HG03280 (cell line): ENCODE results near the gene ATP23.

ENCODE experiments used
- ATAC-seq: cut with Tn5 transposase; IDR thresholded peaks from one replicate; pipeline ENCODE4 v1.9.1; 2021; ENCODE audit warnings: mild to moderate bottlenecking, moderate library complexity; ENCODE audit not compliant: unreplicated experiment

The ATP23 gene

GRCh38 chr12:57907281-57907680 is 34.1 kb upstream of the ATP23 start:
- ATAC-seq, result no peak

GRCh38 chr12:57908511-57908910 is 32.9 kb upstream of the ATP23 start:
- no peak for ATAC-seq

DNA sequence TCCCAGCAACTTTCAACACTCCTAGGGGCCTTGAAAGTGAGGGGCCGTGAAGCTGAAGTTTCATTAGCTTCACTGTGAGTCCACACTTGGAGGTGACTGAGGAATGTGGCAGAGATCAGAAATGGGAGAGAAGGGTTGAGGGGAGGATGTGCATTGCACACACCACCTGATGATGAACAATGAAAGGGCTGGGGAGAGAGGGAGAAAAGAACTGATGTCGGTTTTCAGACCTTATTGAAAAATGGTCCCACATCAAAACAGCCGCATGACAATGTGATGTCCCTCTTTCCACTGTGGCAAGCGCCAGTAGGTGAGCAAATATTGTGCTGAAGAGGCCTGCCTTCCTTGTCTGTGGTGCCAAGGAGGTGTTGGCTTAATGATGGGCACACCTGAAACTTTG is 32.3 kb upstream of the ATP23 start:
- no peak for ATAC-seq

- ATAC-seq, result no peak
These were observed 31.8 kb upstream of the ATP23 start for GRCh38 chr12:57909611-57910010.

DNA sequence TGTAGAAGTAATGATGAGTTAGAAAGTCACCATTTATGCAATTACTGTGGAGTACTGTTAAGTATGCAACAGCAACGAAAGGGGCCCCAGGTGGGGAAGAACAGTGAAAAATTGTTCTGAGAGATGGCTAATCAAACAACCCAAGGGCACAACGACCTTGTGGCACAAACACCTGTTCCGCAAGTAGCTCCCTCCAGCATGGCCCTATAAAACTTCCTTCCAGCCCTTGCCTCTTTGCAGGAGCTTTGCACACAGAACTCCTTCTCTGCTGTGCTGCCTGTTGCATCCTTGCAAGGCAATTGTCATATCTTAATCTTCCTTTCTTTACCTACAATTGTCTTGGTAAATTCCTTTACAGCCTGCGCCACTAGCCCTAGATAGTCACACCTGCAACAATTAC is 23.2 kb upstream of the ATP23 start:
- no peak for ATAC-seq

DNA sequence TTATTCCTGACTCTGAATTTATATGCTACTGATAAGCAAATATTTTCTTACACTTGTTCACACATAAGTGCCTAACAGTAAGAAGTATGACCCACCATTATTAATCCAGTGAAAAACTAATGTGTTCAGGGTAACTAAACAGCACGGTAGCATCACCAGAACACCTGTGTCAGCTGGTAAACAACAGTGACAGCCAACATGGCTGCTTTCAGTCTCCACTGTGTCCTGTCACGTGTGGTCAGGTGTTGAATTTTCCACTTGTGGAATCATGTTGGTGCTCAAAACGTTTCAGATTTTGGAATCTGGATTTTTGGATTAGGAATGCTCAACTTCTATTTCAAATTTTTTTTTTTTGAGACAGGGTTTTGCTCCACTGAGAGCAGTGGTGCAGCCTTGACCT is 14.3 kb upstream of the ATP23 start:
- no peak for ATAC-seq

DNA sequence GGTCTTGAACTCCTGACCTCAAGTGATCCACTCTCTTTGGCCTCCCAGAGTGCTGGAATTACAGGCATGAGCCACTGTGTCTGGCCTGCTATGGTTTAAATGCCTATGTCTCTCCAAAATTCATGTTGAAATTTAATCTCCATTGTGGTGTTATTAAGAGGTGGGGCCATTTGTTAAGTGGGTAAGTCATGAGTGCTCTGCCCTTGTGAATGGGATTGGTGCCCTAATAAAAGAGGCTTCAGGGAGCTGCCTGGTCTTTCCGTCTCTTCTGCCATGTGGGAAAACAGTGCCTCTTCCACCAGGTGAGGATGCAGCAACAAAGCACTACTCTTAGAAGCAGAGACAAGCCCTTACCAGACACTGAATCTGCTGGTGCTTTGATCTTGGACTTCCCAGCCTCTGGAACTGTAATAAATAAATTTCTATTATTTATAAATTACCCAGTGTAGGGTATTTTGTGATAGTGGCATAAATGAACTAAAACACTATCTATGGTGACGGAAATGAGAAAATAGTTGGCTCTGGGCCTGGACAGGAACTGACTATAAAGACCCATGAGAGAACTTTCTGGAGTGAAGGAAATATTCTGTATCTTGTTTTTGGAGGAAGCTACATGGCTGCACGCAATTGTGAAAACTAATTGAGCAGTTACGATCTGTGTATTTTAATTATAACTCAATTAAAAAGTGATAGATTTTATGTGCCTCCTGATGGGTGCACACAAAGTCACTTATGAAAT is 12.1 kb upstream of the ATP23 start:
- ATAC-seq, result no peak

DNA sequence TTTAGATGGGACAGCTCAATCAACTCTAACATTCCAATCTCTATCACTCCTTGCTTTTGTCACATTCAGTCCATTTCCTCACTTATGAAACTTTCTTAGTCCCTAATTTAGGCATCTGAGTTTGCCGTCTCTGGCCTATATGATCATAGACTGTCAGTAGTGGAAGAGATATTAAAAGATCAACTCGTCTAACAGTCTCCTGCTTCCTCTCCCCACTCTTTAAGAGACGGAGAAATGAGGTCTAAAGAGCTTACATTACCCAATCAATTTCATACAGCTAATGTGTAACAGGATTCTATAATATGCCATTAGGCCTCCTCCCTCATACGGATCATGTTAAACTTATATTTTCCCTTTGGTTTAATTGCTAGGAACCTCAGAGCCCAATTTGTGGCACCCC is 6.5 kb upstream of the ATP23 start:
- ATAC-seq, result no peak

- ATAC-seq, result no peak
These were observed 6.0 kb upstream of the ATP23 start for GRCh38 chr12:57935331-57935730.

DNA sequence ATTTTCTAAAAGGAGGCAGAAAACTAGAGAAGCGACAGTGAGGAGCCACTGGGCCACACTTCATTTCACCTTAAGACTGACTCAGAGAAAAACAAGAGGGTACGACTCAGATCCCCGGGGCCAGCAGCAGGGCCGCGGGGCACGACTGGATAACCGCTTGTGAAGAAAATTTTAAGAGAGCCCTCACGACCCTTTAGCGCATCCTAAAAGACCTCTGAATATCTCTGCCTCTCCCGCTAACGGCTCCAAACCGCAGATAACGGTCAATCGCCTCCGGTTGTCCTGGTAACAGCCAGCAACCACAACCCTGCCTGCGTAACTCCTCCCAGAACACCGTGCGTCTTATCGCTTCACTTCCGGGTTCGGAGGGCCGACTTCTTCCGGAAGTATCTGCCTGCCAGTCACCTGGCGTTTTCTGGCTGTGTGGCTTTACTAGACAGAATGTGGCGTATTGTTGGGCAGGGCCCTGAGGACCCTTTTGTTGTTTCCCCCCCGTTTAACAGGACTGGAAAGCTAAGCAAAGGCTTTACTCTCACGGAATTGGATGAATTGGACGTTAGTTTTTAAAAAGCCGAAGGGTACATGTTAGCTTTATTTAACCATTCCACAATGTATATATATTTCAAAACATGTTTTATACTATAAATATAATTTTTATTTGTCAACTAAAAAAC is 5.4 kb upstream of the ATP23 start:
- ATAC-seq, result peak; percentile 99

- no peak for ATAC-seq
These were observed 4.9 kb upstream of the ATP23 start for GRCh38 chr12:57936513-57936883.

- ATAC-seq, result no peak
These were observed 2.1 kb upstream of the ATP23 start for GRCh38 chr12:57939291-57939690.

GRCh38 chr12:57940052-57940914 is 1.1 kb upstream of the ATP23 start:
- no peak for ATAC-seq

- ATAC-seq, result no peak
These were observed 527 bp upstream of the ATP23 start for GRCh38 chr12:57940915-57941164.

DNA sequence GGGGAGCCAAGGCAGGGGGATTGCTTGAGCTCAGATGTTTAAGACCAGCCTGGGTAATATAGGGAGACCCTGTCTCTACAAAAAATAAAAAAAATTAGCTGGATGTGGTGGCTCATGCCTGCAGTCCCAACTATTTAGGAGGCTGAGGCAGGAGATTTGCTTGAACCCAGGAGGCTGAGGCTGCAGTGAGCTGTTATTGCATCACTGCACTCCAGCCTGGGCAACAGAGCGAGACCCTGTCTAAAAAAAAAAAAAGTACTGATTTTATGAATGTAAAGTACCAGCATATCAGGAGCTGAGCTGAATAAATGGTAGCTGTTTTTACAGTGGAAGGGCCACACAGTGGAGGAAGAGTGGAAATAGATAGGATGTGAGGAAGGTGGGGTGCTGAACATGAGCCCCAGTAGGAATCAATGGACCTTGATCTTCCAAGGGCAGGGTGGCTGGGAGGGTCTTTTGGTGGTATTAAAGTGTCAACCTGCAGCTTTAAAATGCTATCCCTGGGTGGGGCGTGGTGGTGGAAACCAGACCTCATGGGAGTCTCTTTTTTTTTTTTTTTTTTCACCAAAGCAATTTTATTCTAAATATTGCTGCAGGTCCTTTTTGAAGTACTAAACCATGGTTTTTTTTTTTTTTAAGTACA is 2.2 kb downstream of the ATP23 start:
- ATAC-seq, result no peak

DNA sequence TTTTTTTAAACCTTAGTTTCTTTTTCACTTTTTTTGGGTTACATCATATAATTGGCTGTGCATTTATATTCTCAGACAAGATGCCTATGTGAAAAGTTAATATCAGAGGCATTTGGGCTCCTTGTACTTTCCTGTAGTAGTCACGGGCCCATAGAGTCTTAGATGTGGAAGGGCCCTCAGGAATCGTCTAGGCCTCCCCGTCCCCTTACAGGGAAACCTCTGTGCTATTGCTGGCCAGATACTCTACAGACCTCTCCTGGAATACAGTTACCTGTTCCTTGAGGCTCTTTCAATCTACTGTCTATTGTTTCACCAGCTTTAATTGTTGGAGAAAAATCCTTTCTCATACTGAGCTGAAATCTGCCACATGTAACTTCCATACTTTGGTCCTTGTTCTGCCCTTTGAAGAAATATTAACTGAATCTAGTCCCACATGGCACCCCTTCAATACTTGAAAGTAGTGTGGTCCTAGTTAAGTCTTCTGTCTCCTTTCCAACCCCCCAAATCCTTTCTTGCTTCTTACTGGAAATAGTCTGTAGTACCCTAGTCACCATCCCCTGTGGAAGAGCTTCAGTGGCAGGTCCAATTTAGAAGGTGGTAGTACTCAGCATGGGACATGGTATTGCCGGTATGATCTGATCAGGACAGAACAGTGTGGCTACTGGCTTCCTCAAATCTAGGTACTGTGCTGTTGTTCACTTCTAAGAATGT is 3.1 kb downstream of the ATP23 start:
- no peak for ATAC-seq

DNA sequence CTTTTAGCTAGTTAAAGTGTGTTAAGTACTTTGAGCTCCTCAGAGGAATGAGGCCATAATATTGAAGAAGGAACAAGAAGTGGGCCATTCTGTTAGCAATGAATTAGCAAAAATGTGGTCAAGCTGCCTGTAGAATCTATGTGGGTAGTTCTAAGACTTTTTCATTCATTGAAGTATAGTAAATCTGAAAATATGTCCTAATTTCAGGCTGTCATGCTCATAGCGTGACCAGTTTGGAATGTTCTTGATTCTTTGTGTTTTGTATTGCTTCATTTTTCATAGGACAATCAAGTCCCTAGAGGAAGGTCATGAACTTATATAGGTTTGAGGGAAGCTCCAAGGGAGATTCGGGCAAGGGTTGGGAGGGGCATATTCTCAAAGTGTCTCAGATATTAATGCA is 11.4 kb downstream of the ATP23 start:
- no peak for ATAC-seq

- no peak for ATAC-seq
These were observed 13.4 kb downstream of the ATP23 start for GRCh38 chr12:57954768-57955167.

GRCh38 chr12:57958061-57958657 is 16.8 kb downstream of the ATP23 start:
- no peak for ATAC-seq

DNA sequence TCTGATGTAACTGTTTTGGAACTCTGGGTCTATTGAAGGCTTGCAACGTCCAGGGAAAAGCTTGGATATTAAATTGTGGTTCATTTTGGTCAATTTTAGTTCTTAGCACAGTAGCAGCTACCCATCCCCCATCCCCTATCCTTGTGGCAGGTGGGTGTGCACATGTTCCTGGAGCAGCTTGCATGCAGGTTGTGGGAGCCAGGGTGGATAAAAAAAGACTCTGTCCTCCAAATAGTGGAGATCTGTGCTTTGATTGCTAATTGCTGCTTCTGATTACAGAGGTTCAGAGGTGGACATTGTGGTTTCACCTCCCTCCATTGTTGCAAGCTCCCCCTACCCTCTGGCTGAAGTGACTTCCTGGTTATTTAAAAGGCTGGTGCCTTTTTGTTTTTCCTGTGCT is 23.1 kb downstream of the ATP23 start:
- no peak for ATAC-seq

DNA sequence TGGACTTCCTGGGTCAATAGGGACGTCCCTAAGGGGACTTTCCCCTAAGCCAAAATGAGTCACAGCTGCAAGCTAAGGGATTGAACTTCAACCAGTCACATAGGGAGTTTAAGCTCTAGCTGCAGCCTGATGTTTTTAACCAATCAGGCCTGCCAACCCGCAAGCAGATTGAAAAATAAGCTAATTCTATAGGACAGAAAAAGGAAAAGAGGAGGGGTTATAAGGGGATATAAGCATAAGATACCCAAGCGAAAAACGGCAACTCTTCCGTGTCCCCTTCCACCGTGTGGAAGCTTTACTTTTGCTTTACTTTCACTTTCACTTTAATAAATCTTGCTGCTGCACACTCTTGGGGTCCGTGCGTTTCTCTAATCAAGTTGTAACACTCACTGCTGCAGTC is 24.4 kb downstream of the ATP23 start:
- ATAC-seq, result no peak
